HepG2 (cell line): ENCODE measurements around the gene DGAT2. TPM values are rescaled to one million over a fixed set of nuclear protein-coding genes. Genes with fewer than 3 reads are reported as not detected.
A peak's percentile ranks its signal among the peaks of the same experiment; 100 is the strongest.

Experiments
- ADNP ChIP-seq: sonication (generic); formaldehyde crosslinking; IDR thresholded peaks from 2 replicates; pipeline ENCODE4 v1.4.0; 2020; ENCODE audit warnings: missing genetic modification reagents
- BORCS8-MEF2B ChIP-seq: sonication (generic); formaldehyde crosslinking; IDR thresholded peaks from 2 replicates; pipeline ENCODE4 v1.8.0; 2022; ENCODE audit warnings: mild to moderate bottlenecking, missing genetic modification reagents
- GATAD2A ChIP-seq: IDR thresholded peaks from 2 replicates; pipeline ENCODE4 v1.6.1; 2016
- HMG20B ChIP-seq: conservative IDR thresholded peaks from 2 replicates; pipeline ENCODE4 v1.6.1; 2016; ENCODE audit warnings: missing genetic modification reagents, missing compliant biosample characterization
- HNRNPL ChIP-seq: fragments of 200-400 bp; formaldehyde crosslinking; IDR thresholded peaks from 2 replicates; pipeline ENCODE4 v1.6.1; 2017; ENCODE audit warnings: mild to moderate bottlenecking, low read depth, low read length
- KLF9 ChIP-seq: IDR thresholded peaks from 2 replicates; pipeline ENCODE4 v1.6.1; 2016; ENCODE audit warnings: low read depth
- MAFF ChIP-seq: IDR thresholded peaks from 2 replicates; pipeline ENCODE4 v1.6.1; 2011; ENCODE audit warnings: low read depth, low read length, improper control_type of control experiment
- RNF219 ChIP-seq: sonication (generic); formaldehyde crosslinking; IDR thresholded peaks from 2 replicates; pipeline ENCODE4 v1.5.0; 2020; ENCODE audit warnings: mild to moderate bottlenecking, missing genetic modification reagents
- SYNCRIP ChIP-seq: fragments of 200-400 bp; formaldehyde crosslinking; IDR thresholded peaks from 2 replicates; pipeline ENCODE4 v1.6.1; 2018; ENCODE audit warnings: mild to moderate bottlenecking, low read depth, low read length; ENCODE audit not compliant: insufficient read depth
- THAP8 ChIP-seq: sonication (generic); formaldehyde crosslinking; IDR thresholded peaks from 2 replicates; pipeline ENCODE4 v1.5.1; 2020; ENCODE audit warnings: missing genetic modification reagents, mild to moderate bottlenecking, borderline replicate concordance
- TOE1 ChIP-seq: sonication (generic); formaldehyde crosslinking; IDR thresholded peaks from 2 replicates; pipeline ENCODE4 v1.4.0; 2020; ENCODE audit warnings: mild to moderate bottlenecking, missing genetic modification reagents
- U2AF1 ChIP-seq: fragments of 200-400 bp; formaldehyde crosslinking; optimal IDR thresholded peaks from 2 replicates; pipeline ENCODE3; 2017; ENCODE audit warnings: mild to moderate bottlenecking, low read depth, low read length
- ZBTB39 ChIP-seq: sonication (generic); formaldehyde crosslinking; IDR thresholded peaks from 2 replicates; pipeline ENCODE4 v1.5.0; 2020; ENCODE audit warnings: missing genetic modification reagents
- ZBTB43 ChIP-seq: sonication (generic); formaldehyde crosslinking; conservative IDR thresholded peaks from 2 replicates; pipeline ENCODE4 v1.4.0; 2020; ENCODE audit warnings: missing genetic modification reagents
- ZFX ChIP-seq: sonication (generic); formaldehyde crosslinking; IDR thresholded peaks from 2 replicates; pipeline ENCODE4 v1.4.0; 2020; ENCODE audit warnings: mild to moderate bottlenecking, low read depth, missing genetic modification reagents, moderate library complexity
- ZNF224 ChIP-seq: sonication (generic); formaldehyde crosslinking; IDR thresholded peaks from 2 replicates; pipeline ENCODE4 v1.5.0; 2020; ENCODE audit warnings: mild to moderate bottlenecking, missing genetic modification reagents
- ZNF276 ChIP-seq: sonication (generic); formaldehyde crosslinking; IDR thresholded peaks from 2 replicates; pipeline ENCODE4 v1.4.0; 2020; ENCODE audit warnings: mild to moderate bottlenecking, low read depth, missing genetic modification reagents
- ZNF282 ChIP-seq: fragments of 450-650 bp; IDR thresholded peaks from 2 replicates; pipeline ENCODE4 v1.6.1; 2018; ENCODE audit not compliant: partially characterized antibody
- ZNF296 ChIP-seq: sonication (generic); formaldehyde crosslinking; conservative IDR thresholded peaks from 2 replicates; pipeline ENCODE4 v1.5.0; 2020; ENCODE audit warnings: mild to moderate bottlenecking, missing genetic modification reagents
- ZNF33A ChIP-seq: sonication (generic); formaldehyde crosslinking; IDR thresholded peaks from 2 replicates; pipeline ENCODE4 v1.5.1; 2020; ENCODE audit warnings: missing genetic modification reagents, mild to moderate bottlenecking, moderate library complexity, borderline replicate concordance
- ZNF441 ChIP-seq: sonication (generic); formaldehyde crosslinking; IDR thresholded peaks from 2 replicates; pipeline ENCODE4 v1.7.0; 2021; ENCODE audit warnings: missing genetic modification reagents, borderline replicate concordance
- ZNF572 ChIP-seq: sonication (generic); formaldehyde crosslinking; IDR thresholded peaks from 2 replicates; pipeline ENCODE4 v1.5.1; 2020; ENCODE audit warnings: mild to moderate bottlenecking, missing genetic modification reagents
- ZNF660 ChIP-seq: sonication (generic); formaldehyde crosslinking; IDR thresholded peaks from 2 replicates; pipeline ENCODE4 v1.5.1; 2020; ENCODE audit warnings: mild to moderate bottlenecking, low read depth, missing genetic modification reagents, borderline replicate concordance
- ZNF749 ChIP-seq: sonication (generic); formaldehyde crosslinking; IDR thresholded peaks from 2 replicates; pipeline ENCODE4 v1.8.0; 2022; ENCODE audit warnings: mild to moderate bottlenecking, missing genetic modification reagents, moderate library complexity, borderline replicate concordance
- polyA plus RNA-seq, 8 experiments: library from polyadenylated mRNA; depleted of rRNA in 3 of 8; stranded (reverse) in 7 of 8; unstranded in 1 of 8; fragments of >200 nt; fragmentation: Illumina TruSeq in 4 of 8; extraction: Trizol in 4 of 8; gene quantifications; 2 replicates each; pipeline versions ENCODE4 v1.2.1 to v1.2.3, GENCODE V29; 2011 to 2016; ENCODE audit warnings: low read depth in 4 of 8, missing spikeins in 1 of 8, mixed read lengths in 1 of 8; ENCODE audit not compliant: insufficient read depth in 1 of 8
- total RNA-seq, 5 experiments: library from RNA; depleted of rRNA; stranded (reverse); fragments of >200 nt; fragmentation: Illumina TruSeq; extraction: Trizol; gene quantifications; 2 replicates each; pipeline ENCODE4 v1.2.3, GENCODE V29; 2016; ENCODE audit warnings: low read depth in 1 of 5

DGAT2 gene
- total and polyA plus RNA-seq, 2 of the 13 experiments (the other 11 are each of a cell fraction or from before 2014, with no cell fraction given): 39.0 to 65.6 TPM

- TF ChIP-seq ZBTB39 (CRISPR knock-in tag): no peak
- peak; percentile 44 for TF ChIP-seq U2AF1
- no peak for TF ChIP-seq THAP8 (CRISPR knock-in tag)
- TF ChIP-seq ZNF282: no peak
- TF ChIP-seq ZNF441 (CRISPR knock-in tag): no peak
- TF ChIP-seq ADNP (CRISPR knock-in tag): no peak
- no peak for TF ChIP-seq ZNF276
- no peak for TF ChIP-seq RNF219 (CRISPR knock-in tag)
- TF ChIP-seq GATAD2A (CRISPR knock-in tag): 0 out of 2 replicates have a peak, but pooled peaks have one; percentile 3
- TF ChIP-seq SYNCRIP: no peak
- no peak for TF ChIP-seq BORCS8-MEF2B (CRISPR knock-in tag)
- no peak for TF ChIP-seq ZBTB43 (CRISPR knock-in tag)
- TF ChIP-seq ZNF749: 0 out of 2 replicates have a peak, but pooled peaks have one; percentile 23
- TF ChIP-seq ZNF660 (CRISPR knock-in tag): no peak
- TF ChIP-seq ZNF33A (CRISPR knock-in tag): no peak
- no peak for TF ChIP-seq MAFF
- TF ChIP-seq KLF9: no peak
- no peak for TF ChIP-seq ZFX (CRISPR knock-in tag)
- 0 out of 2 replicates have a peak, but pooled peaks have one; percentile 64 for TF ChIP-seq ZNF296
- no peak for TF ChIP-seq ZNF572 (CRISPR knock-in tag)
- no peak for TF ChIP-seq HMG20B (CRISPR knock-in tag)
- 0 out of 2 replicates have a peak, but pooled peaks have one; percentile 33 for TF ChIP-seq HNRNPL
- no peak for TF ChIP-seq ZNF224 (CRISPR knock-in tag)
- no peak for TF ChIP-seq TOE1
These were observed 45.7 kb downstream of the DGAT2 start (continued) for GRCh38 chr11:75814363-75814676.
